ENCODE measurements around the gene SGSM1. TPM values are rescaled to one million over a fixed set of nuclear protein-coding genes. Genes with fewer than 3 reads are reported as not detected.

The SGSM1 gene
- total RNA-seq, 1 donor: not detected

DNA sequence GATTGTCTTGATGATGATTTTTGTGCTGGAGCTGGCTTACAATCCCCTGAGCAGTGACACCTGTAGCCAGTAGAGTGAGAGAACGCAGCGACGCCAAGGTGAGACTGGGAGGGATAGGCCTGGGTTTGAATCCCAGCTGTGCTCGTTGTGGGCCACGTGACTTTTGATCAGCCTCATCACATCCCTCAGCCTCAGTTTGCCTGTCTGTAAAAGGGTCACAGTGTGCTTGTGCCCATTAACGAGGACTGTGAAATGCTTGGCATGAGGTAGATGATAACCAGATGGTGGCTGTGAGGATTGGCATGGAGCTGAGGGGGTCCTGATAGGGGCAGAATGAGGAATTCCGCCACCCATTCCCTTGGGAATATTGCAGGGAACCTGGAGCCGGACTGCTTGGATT, 156.1 kb downstream of the SGSM1 start:
- no peak overlapping the region for H3K4me2 ChIP-seq (ENCODE audit: insufficient read depth, low read length)

DNA sequence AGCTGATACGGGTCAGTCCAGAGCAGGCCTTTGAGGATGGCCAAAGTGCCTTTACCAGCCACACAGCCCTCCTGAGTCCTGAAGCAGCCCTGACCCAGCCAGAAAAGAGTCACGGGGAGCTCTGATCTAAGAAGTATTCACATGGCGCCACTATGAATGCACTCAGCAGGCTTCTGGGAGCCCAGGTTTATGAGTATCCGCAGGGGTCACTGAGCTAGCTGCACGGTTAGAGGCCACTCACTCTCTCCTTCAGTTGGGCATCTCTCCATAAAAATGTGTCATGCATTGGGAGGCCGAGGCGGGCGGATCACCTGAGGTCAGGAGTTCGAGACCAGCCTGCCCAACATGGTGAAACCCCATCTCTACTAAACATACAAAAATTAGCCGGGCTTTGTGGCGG, 156.8 kb downstream of the SGSM1 start:
- no peak for DNase-seq (ENCODE audit: insufficient read length, low spot score, missing footprints)
- H3K4me3 ChIP-seq (ENCODE audit: insufficient read depth, low read length): no peak overlapping the region
- H3K9me3 ChIP-seq (ENCODE audit: low read depth, low read length): no peaks in the 10 kb centered on the region
- H3K27ac ChIP-seq (ENCODE audit: low read depth, low read length): no peak overlapping the region
- no peak overlapping the region for H3K4me2 ChIP-seq (ENCODE audit: insufficient read depth, low read length)
- no peaks in the 10 kb centered on the region for H3K27me3 ChIP-seq (ENCODE audit: insufficient read depth, low read length)
- peaks cover 7% of the 10 kb centered on the region for H4K20me1 ChIP-seq (ENCODE audit: insufficient read depth, low read length)
- peaks cover 58% of the 10 kb centered on the region for H3K79me2 ChIP-seq (ENCODE audit: insufficient read depth, low read length)
- no peaks in the 10 kb centered on the region for H3K36me3 ChIP-seq (ENCODE audit: insufficient read depth, low read length)
- H3K4me1 ChIP-seq (ENCODE audit: insufficient read depth, low read length): no peaks in the 10 kb centered on the region
- H2AFZ ChIP-seq (ENCODE audit: low read length): no peak overlapping the region
- TF ChIP-seq, protein P1, sequence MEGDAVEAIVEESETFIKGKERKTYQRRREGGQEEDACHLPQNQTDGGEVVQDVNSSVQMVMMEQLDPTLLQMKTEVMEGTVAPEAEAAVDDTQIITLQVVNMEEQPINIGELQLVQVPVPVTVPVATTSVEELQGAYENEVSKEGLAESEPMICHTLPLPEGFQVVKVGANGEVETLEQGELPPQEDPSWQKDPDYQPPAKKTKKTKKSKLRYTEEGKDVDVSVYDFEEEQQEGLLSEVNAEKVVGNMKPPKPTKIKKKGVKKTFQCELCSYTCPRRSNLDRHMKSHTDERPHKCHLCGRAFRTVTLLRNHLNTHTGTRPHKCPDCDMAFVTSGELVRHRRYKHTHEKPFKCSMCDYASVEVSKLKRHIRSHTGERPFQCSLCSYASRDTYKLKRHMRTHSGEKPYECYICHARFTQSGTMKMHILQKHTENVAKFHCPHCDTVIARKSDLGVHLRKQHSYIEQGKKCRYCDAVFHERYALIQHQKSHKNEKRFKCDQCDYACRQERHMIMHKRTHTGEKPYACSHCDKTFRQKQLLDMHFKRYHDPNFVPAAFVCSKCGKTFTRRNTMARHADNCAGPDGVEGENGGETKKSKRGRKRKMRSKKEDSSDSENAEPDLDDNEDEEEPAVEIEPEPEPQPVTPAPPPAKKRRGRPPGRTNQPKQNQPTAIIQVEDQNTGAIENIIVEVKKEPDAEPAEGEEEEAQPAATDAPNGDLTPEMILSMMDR (IDR thresholded peaks at IDR 0.05; ENCODE audit: extremely low read depth, low read depth, low read length): no peak

More for the DNA sequence above, 156.1 kb downstream of the SGSM1 start:
- Histone ChIP-seq H4K20me1 (ENCODE audit: insufficient read depth, low read length) (peaks cover 7% of the 10 kb centered on the region), H3K79me2 (ENCODE audit: insufficient read depth, low read length) (peaks cover 57% of the 10 kb centered on the region), H3K4me1 (ENCODE audit: insufficient read depth, low read length) (no peaks in the 10 kb centered on the region), H3K36me3 (ENCODE audit: insufficient read depth, low read length) (no peaks in the 10 kb centered on the region), H3K27me3 (ENCODE audit: insufficient read depth, low read length) (no peaks in the 10 kb centered on the region), H3K9me3 (ENCODE audit: low read depth, low read length) (no peaks in the 10 kb centered on the region), H3K27ac (ENCODE audit: low read depth, low read length) (no peak overlapping the region), H2AFZ (ENCODE audit: low read length) (no peak overlapping the region), H3K4me3 (ENCODE audit: insufficient read depth, low read length) (no peak overlapping the region)
- no peak for DNase-seq (ENCODE audit: insufficient read length, low spot score, missing footprints)
- TF ChIP-seq, protein P1 (IDR thresholded peaks at IDR 0.05; ENCODE audit: extremely low read depth, low read depth, low read length): no peak

GRCh38 chr22:24964441-24964840, 158.4 kb downstream of the SGSM1 start:
- H3K9me3 ChIP-seq (ENCODE audit: low read depth, low read length): no peaks in the 10 kb centered on the region
- no peak for DNase-seq (ENCODE audit: insufficient read length, low spot score, missing footprints)
- H3K36me3 ChIP-seq (ENCODE audit: insufficient read depth, low read length): no peaks in the 10 kb centered on the region
- no peak overlapping the region for H3K4me3 ChIP-seq (ENCODE audit: insufficient read depth, low read length)
- H3K27ac ChIP-seq (ENCODE audit: low read depth, low read length): no peak overlapping the region
- H4K20me1 ChIP-seq (ENCODE audit: insufficient read depth, low read length): peaks cover 7% of the 10 kb centered on the region
- TF ChIP-seq, protein P1 (IDR thresholded peaks at IDR 0.05; ENCODE audit: extremely low read depth, low read depth, low read length): no peak
- H3K4me1 ChIP-seq (ENCODE audit: insufficient read depth, low read length): peaks cover 7% of the 10 kb centered on the region
- no peak overlapping the region for H3K4me2 ChIP-seq (ENCODE audit: insufficient read depth, low read length)
- H2AFZ ChIP-seq (ENCODE audit: low read length): no peak overlapping the region
- peaks cover 63% of the 10 kb centered on the region for H3K79me2 ChIP-seq (ENCODE audit: insufficient read depth, low read length)
- no peaks in the 10 kb centered on the region for H3K27me3 ChIP-seq (ENCODE audit: insufficient read depth, low read length)

GRCh38 chr22:24965822-24966626, 160.0 kb downstream of the SGSM1 start:
- Histone ChIP-seq H2AFZ (ENCODE audit: low read length) (no peak overlapping the region), H3K27me3 (ENCODE audit: insufficient read depth, low read length) (no peaks in the 10 kb centered on the region), H3K79me2 (ENCODE audit: insufficient read depth, low read length) (peaks cover 57% of the 10 kb centered on the region), H3K4me2 (ENCODE audit: insufficient read depth, low read length) (no peak overlapping the region), H3K9me3 (ENCODE audit: low read depth, low read length) (no peaks in the 10 kb centered on the region), H4K20me1 (ENCODE audit: insufficient read depth, low read length) (peaks cover 7% of the 10 kb centered on the region), H3K27ac (ENCODE audit: low read depth, low read length) (no peak overlapping the region), H3K4me1 (ENCODE audit: insufficient read depth, low read length) (peaks cover 17% of the 10 kb centered on the region), H3K36me3 (ENCODE audit: insufficient read depth, low read length) (no peaks in the 10 kb centered on the region), H3K4me3 (ENCODE audit: insufficient read depth, low read length) (no peak overlapping the region)
- no peak for DNase-seq (ENCODE audit: insufficient read length, low spot score, missing footprints)
- TF ChIP-seq, protein P1 (IDR thresholded peaks at IDR 0.05; ENCODE audit: extremely low read depth, low read depth, low read length): no peak
